ENCODE data around the gene KIF26A.

GRCh38 chr14:104229534-104230055, 91.2 kb downstream of the KIF26A start:
- TF ChIP-seq CTCF (IDR thresholded peaks at IDR 0.05; ENCODE audit: insufficient read depth, low read length, poor library complexity, severe bottlenecking), result no peak
- no peak for TF ChIP-seq EZH2phosphoT487 (conservative IDR thresholded peaks at IDR 0.05; ENCODE audit: low read length)
